ENCODE measurements around the gene DQX1.

DQX1 gene

DNA sequence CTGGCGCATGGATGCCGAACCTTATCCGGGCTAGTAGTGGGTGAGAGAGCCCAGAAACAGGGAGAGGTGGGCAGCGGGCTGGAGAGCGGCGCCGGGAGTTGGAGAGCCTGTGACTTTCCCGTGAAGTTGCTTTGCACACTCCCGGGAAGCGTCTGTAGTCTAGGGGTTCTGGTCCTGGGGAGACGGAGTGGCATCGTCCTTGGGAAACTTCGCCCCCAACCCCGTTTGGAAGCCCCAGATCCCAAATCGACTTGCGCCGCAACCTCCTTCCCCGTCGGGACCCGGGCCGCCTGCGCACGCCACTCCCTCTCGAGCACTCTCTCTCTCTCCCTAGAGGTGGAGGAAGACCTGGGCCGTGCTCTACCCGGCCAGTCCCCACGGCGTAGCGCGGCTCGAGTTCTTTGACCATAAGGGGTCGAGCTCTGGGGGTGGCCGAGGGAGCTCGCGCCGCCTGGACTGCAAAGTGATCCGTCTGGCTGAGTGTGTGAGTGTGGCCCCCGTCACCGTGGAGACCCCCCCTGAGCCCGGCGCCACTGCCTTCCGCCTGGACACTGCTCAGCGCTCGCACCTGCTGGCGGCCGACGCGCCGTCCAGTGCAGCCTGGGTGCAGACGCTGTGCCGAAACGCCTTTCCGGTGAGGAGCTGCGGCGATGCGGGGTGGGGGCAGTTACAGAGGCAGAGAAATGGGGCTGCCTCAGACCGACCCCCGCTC lies 28.9 kb upstream of the DQX1 start:
- DNase-seq = peak; percentile 40

DNA sequence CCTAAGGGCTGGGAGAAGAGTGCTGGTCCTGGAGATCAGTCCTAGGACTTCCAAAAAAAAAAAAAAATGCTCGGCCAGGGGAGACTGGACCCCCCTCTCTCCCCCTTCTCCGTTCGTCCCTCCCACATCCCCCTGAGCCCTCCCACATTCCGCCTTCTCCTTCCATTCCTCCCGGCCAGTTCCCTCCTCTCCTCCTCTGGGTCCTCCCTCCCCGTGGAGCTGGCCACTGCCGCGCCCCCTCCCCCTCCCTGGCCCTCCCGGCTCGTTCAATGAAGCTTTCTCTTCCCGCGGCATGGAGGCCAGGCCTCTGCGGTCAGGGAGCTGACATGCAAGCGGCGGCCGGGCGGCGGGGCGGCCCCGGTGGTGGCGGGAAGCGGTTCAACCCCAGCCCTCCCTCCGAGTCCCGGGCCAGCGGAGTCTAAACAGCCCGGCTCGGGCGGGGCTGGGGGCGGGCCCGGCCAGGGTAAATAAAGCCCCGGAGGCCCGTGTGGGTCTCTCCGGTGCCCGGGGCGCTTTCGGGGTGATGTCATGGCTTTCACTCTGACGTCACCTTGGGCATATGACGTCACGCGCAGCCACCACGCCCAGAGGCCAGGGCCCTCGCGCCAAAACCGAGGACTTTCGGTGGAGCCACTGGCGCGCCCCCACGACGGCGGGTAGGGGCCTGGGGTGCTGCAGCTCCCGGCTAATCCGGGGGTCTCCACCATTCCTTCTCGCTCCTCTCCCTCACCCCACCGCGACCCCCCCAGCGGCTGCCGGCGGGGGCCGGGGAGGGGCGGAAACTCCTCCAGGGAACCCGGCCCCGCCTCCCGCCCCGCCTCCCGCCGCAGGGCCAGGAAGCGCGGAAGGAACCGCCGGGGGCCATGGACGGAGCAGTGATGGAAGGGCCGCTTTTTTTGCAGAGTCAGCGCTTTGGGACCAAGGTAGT lies 28.1 kb upstream of the DQX1 start, which contains the start of the genes DOK1 and LOXL3:
TSS of gene DOK1 (plus strand) at position 829 of the 928 bp plus-strand sequence. CDS start at position 864, 35 bp downstream.
TSS of gene LOXL3 (minus strand) at position 51 of the 928 bp plus-strand sequence. CDS start 1,308 bp downstream, outside the sequence.
- DNase-seq = peak; percentile 77

DNA sequence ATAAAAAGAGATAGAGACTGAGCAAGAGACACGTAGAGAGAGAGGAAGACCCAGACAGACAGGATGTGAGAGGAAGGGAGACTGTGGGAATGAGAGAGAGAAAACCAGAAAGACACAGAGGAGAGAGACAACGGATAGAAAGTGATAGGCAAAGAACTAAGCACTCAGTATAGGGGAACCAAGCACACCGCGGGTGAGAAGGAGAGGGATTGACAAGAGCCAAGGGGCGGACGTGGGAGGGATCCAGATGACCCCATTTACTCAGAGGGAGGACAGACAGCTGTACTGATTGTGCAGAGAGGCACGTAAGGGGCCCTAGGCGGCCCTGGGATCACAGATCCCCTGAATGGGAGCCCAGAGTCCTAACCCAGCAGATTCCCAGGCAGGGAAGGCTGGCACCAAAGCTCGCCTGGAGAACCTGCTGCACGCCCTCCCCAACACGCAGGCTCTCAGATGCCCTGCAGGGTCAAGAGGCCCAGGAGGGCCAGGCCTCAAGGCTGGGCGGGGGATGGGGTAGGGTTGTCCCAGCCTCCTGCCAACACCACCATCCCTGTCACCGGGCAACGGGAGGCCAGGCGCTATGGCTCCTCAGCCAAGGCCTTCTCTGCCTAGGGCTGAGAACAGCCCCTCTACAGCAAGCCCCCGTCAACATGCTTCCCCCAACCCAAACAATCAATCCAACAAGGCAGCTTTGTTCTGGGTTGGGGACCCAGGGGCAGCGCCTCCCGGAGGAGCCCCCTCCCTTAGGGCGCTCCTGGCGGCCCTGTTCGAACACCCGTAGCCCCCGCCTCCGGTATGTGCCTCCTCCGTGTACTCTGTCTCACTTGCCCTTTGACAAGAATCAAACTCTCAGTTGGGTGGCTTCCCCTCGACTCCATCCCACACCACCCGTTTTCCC lies 27.1 kb upstream of the DQX1 start:
- DNase-seq = no peak

DNA sequence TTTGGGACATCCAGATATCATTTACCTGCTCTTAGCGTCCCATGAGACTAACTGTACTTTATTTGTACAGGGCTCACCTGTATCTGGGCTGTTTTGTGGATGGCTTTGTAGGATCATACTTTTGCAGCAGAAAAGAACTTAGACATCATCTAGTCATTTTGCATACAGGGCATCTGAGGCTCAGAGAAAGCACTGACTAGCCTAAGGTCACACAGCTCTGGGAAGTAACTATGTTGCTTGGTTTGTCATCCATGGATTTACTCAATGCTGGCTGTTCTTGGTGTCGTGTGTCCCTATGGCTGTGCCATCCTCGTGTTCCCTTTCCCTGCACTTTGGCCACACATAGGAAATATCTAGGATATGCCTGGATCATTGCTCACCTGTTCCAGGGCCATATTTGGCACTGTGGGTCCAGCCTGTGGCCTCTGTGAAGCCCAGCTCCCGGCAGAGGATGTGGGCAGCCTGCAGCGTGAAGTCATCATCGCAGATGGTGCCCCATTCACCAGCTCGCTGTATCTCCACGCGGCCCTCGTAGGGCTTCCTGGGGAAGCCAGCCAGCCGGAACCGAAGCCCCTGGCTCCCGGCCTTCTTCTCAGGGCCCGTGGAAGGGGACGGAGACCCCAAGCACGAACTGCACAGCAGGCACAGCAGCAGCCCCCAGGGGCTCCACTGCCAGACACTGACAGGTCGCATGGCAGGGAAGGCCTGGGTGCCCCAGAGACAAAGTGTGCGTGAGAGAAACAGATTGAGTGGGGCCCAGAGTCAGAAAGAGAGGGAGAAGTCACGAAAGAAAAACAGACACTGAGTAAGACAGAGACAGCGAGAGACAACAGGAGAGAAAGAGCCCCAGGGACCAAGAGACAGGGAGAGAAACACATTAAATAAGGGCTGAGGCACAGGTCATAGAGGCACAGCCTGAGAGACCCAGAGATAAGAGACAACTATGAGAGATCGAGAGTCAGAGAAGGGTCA lies 26.2 kb upstream of the DQX1 start:
- DNase-seq = no peak

DNA sequence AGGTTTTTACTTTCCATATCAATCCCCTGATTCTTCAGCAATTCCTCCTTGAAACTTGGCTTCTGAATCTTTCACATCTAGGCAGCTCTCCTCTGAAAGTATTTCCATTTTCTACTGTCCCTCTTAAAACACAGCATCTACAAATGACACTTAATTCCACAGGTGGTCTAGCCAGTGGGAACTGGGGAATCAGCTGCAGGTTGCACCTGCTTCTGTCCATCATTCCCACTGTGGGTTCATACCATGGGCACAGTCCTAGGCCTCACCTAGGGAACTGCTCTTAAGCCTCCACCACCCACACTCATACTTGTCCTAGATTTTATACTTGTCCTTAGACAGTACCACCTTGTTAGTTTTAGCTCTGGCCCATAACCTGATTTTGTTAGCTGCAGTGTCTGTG lies 25.5 kb upstream of the DQX1 start:
- DNase-seq = no peak

DNA sequence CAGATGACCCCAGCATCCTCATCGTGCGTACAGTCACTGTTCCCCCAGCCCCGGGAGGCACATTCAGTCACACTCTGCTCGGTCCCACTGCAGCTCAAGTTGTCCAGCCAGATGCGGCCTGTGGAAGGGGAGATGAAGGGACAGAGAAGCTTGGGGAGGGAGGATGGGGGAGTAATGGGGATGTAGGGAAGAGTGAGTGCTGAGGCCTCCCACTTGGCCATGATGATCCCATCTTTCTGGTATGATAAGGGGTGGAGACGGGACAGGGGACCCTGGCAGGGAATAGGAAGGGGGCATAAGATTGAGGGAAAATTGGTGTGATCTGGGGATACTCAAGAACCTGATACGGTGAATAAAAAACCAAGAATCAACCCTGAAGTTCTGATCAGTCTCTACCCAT lies 24.2 kb upstream of the DQX1 start:
- DNase-seq = no peak

DNA sequence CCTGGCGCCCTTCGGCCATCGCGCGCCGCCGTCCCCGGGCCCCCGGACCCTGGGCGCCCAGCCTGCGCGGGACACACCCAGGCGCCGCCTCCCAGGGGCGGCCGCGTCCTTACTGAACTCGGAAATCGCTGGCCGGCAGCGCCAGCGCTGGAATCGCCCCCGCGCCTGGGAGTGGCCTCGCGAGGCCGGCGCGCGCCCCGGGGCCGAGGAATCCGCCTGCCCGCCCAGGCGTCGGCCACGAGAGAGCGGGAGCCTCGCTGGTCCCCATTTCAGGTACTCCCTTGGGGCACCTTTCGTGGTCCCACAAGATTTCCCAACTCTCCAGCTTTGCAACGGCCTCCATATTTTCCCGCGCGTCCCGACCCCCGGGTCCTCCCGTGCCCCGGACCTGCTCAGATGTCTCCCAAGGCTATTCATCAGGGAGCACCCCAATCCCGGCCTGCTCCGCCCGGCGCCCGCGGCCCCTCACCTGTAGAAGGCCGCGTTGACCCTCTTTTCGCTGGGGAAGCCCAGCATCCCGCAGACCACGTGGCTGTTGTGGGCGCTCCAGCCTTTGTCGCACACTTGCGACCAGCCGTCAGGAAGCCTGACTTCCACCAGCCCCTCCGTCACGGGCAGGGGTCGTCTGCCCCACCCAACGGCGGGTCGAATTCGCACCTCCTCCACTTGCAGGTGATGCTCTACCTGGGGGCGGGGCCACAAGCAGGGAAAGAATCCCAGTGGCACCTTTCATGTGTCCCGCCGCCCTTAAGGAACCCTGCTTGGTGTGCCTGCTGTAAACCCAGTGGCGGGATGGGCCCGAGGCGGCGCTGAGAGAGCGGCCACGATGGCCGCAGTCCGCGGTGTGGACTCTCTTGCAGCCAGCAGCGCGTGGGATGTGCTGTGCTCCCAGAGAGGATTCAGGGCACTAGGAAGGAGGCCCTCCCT lies 23.1 kb upstream of the DQX1 start:
- DNase-seq = no peak

DNA sequence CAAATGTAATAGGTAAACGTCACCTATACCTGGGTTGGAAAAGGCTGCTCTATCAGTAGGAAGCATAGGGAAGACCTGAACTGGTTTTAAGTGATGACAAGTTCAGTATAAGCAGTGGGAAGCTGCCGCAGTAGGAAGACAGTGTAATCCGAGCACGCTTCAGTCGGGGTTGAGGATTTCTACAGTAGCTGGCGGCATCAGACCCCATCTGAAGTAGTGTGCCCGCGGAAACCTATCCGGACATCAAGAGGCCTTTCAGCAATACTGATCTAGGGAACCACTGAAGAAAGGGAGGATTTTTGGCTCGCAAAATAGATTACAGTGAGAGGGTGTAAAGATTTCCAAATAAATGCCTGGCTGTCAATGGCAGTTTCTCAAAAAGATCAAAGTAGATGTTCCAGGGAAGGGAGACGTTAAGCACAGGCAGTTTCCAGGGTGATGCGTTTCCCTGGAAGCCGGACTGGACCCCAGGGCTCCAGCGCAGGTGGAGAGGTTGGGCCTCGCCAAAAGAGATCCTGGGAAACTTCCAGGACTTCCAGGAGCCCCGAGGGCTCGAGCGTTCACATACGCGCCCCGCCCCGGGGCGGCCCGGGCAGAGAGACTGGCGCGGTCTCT lies 22.4 kb upstream of the DQX1 start:
- no peak for DNase-seq

DNA sequence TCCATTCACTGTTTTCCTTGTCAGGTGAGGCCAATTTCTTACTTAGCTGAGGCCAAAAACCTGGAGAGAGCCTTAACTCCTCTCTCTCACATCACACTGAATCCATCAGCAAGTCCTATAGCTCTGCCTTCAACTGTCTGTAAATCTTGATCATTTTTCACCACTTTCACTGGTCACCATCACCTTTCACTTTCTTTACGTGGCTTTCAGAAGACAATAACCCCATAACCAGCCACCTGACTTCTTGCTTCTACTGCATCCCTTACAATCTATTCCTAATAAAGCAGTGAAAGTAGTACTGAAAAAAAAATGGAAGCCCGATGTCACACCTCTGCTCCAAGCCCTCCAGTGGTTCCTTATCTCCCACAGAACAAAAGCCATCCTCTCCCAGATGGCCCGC lies 20.0 kb upstream of the DQX1 start:
- DNase-seq = no peak

DNA sequence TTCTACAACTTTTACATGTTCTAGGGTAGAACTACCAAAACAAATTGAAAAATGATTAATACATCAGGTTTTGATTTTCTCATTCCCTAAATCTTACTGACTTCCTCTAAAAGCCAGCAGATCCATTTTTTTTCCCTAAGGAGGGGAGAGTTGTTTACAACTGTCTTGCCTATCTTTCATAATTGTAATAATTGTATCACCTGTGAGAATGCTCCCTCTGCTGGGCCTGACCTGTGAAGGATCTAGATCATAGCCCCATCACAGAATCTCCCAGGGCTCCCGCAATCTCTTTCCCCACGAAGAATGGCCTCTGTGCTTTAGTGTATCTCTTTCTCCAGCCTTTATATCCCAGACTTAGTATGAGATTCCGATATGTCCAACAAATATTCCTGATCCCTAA lies 18.6 kb upstream of the DQX1 start:
- DNase-seq = no peak

DNA sequence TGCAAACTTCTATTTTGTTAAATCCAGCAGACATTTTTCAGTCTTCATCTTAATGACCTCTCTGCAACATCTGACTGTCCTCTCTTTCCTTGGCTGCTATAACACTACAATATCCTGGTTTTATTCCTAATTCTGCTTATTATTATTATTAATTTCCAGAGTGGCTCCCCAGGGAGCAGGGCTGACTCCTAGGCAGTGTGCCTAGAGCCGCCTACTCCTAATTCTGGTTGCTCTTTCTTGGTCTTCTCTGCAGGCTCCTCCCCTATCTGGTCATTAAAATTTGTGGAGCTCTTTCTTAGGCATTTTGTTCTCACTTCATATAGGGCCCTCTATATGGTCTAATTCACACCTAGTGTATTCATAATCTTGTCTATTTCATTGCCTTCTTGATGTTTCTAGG lies 16.9 kb upstream of the DQX1 start:
- DNase-seq = no peak

DNA sequence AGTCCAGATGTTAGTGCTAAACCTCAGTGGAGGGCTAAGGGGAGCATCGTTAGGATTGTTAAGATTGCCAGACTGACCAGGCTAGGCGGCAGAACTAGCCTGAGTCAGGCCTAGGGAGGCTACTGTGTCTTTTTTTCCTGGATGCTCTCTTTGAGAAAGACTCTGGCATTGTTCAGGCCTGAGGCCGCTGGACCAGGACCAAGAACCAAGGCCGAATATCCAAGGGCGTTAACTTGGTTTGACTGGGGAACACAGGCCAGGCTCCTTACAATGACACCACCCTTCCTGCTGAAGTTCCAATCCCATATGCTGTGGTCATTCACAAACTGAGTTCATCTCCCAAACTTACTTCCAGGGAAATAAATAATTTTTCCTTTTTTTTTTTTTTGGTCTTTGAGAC lies 14.3 kb upstream of the DQX1 start:
- DNase-seq = no peak

DNA sequence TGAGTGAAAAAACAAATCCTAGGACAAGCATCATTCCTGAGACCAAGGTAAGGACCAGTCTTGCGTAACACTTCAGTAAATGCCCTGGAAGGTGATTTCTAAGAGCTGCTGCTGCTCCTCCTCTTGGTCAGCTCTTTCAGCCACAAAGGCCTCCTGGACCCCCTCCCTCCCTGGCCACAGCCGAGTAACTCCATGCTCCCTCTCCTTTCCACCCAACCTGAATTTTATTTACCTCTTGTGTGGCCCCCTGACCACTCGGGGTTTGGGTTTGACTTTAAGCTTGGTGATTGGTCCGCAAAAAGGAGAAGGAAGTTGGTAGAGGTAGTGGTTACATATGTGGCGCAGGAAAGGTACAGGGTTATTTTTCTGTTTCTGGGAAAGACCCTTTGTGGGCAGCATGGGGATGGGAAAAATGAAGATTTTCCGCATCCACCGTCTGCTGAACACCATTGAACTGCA lies 12.9 kb upstream of the DQX1 start:
- DNase-seq = no peak

DNA sequence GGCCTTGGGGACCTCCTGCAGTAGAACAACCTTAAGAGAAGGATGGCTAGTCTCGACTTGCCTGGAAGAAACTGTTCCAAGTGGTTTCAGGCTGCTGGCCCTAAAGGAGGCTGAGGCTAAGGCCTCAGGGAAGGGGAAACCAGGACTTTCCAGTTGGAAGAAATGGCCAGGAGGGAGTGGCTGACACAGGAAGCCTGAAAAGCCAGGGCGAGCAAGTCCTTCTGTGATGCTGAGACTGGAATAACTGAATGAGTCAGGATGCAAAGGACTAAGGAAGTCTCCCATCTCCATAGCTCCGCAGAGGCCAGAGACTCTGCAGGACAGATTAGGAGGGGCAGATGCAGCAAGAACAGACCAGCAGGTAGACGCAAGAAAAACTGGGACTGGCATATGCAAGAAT lies 11.1 kb upstream of the DQX1 start:
- no peak for DNase-seq

DNA sequence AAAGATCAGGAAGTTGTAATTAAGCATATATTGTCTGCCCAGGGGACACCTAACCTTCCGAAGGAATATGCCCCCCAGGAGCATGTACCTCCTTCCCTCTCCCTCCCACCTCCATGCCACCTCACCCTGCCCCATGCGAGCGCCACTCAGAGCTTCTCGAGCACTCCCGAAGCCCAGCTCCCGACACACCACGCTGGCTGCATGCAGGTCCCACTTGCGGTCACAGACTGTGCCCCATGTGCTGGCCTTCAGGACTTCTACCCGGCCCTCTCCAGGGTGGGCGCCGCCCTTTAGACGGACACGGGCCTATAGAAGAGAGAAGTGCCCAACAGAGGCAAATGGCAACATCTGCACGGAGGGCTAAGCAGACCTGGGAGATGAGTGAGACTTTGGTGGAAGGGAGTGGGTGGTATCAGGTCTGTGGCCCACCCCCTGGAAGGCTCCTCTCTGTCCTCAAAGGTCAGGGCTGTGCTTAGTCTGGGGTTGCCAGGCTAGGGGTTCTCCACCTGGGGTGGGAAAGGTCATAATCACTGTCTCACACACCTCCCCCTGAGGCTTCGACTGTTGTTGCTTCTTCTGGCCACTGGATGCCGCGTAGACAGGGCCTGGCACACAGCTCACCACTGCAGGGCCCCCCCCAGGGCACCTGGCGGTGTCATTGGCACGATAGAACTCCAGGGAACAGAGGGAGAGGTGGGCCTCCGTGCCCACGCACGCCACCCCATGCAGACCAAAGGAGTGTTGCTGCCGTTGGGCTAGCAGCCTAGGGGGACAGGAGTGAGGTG lies 10.3 kb upstream of the DQX1 start:
- no peak for DNase-seq

DNA sequence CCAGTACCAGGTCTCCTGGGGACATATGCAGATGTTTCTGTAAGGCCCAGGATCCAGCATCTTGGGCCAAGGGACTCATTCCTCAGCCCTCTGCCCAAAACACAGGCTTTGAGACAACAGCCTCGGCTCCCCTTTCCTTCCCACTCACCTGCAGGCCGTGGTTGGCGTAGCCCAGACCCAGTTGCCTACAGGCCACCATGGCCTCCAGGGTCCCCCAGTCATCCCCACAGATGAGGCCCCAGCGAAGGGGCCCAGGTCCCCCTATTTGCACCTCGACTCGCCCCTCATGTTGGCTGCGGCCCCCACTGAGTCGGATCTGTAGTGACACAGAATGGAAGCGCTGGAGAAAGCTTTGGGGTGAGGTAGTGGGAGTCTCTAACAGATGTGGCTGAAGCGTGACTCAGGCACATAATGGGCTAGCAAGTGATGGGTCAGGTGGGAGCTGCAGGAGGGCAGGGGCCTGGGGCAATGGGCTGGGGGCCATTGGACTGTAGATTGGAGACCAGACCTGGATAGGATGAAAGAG lies 9.5 kb upstream of the DQX1 start:
- no peak for DNase-seq

DNA sequence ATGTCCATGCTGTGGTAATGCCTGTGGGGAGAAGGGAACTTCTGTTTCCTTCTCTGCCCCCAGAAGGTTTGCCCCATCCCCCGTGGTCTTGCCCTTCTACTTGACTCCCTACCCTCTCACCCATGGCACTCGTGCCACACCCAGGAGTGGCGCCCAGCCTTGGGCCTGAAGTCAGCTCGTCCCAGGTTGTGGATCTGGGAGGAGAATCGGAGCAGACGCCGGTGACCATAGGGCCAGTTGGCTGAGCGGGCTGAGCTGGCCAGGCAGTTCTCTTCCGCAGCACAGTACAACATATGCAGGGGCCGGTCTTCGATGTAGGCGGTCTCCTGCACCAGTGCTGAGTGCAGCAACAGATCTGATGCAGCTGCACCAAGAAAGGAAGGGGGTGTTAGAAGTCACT lies 8.4 kb upstream of the DQX1 start:
- DNase-seq = no peak

DNA sequence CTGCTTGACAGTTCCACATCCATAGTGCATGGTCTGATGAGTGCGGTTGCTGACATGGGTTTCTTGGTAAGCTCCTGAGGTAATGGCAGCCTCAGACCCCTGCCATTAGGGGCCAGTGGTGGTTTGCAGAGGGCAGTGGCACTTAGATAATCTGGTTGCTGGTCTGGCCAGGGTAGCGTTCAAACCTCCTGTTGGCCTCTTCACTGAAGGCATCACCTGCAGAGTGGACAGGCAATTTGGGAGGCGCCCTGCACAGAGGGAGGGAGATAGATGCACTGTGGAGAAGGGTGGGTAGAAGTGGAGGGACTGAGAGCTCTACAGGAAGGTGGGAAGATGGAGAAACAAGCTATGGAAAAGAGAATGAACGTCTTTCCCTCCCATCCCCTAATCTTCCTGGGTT lies 7.4 kb upstream of the DQX1 start:
- DNase-seq = no peak

DNA sequence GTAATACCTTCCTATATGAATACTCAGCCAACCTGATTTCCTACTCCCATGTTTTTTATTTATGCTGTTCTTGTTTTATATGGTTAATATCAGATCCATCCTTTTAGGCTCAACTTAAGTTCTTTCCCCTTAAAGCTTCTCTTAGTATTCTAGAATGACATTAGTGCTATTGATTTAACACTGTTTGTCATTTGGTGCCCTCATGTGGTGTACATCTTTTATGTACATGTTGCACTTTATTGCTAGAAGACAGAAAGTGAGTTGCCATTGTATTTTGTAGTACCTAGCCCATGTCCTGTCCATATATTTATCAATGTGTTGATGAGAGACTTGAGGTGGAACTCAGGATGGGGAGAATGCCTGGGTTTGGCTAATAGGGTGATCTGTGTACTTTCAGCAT lies 6.2 kb upstream of the DQX1 start:
- DNase-seq = no peak
